B cell (primary cell): ENCODE results near the gene SPOP.

Experiments
- EZH2 ChIP-seq: IDR thresholded peaks from 2 replicates; pipeline ENCODE4 v1.6.1; 2012; ENCODE audit warnings: borderline replicate concordance, low read depth, mild to moderate bottlenecking, moderate library complexity, low read length; ENCODE audit not compliant: insufficient read depth, poor library complexity, severe bottlenecking
- TF ChIP-seq, protein P1 (sequence below): fragments of 200-600 bp; IDR thresholded peaks from one replicate; pipeline ENCODE4 v1.8.0; 2022; ENCODE audit warnings: antibody characterized with exemption, mild to moderate bottlenecking

DNA sequence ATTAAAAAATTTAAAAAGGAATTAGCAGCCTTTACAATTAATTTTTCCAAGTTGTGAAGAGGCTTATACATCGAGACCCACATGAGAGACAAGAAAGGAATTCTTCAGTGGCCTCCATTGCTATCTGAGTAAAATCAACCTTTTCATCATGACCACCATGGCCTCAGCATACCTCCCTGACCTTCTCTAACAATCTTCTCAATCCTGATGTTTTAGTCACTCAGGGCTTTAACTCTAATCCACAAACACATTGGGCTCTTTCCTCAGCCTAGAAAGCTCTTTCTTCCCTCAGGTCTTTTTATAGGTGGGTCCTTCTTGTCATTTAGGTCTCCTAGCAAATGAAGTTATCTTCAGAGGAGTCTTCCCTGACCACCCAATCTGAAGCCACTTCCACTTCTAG is 46.4 kb downstream of the SPOP start:
- TF ChIP-seq, protein P1, sequence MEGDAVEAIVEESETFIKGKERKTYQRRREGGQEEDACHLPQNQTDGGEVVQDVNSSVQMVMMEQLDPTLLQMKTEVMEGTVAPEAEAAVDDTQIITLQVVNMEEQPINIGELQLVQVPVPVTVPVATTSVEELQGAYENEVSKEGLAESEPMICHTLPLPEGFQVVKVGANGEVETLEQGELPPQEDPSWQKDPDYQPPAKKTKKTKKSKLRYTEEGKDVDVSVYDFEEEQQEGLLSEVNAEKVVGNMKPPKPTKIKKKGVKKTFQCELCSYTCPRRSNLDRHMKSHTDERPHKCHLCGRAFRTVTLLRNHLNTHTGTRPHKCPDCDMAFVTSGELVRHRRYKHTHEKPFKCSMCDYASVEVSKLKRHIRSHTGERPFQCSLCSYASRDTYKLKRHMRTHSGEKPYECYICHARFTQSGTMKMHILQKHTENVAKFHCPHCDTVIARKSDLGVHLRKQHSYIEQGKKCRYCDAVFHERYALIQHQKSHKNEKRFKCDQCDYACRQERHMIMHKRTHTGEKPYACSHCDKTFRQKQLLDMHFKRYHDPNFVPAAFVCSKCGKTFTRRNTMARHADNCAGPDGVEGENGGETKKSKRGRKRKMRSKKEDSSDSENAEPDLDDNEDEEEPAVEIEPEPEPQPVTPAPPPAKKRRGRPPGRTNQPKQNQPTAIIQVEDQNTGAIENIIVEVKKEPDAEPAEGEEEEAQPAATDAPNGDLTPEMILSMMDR: no peak
- no peak for TF ChIP-seq EZH2
